Measurements from ENCODE around the gene CFAP299. TPM values are rescaled to one million over a fixed set of nuclear protein-coding genes. Genes with fewer than 3 reads are reported as not detected.

Gene CFAP299
- total and polyA plus RNA-seq, 2 of the 13 experiments (the other 11 are each of a cell fraction or from before 2014, with no cell fraction given): not detected

- FAIRE-seq (no peak), DNase-seq (ENCODE audit: low spot score) (peak; percentile 5), ATAC-seq (no peak)
- Histone ChIP-seq H3K79me2 (ENCODE audit: insufficient read depth, low read length) (no peaks in the 10 kb centered on the region), H3K9ac (ENCODE audit: insufficient read depth, low read depth, low read length) (no peak overlapping the region), H3K27ac (ENCODE audit: extremely low read length, insufficient read depth, low read length) (no peak overlapping the region), H3K9me3 (ENCODE audit: low read length) (no peaks in the 10 kb centered on the region), H3K4me2 (ENCODE audit: low read depth, low read length) (no peak overlapping the region), H3K27me3 (ENCODE audit: control insufficient read depth in 1 of 2, insufficient read depth in 2 of 2, low read length in 2 of 2) (no peaks in the 10 kb centered on the region), H4K20me1 (ENCODE audit: insufficient read depth, low read length) (no peaks in the 10 kb centered on the region), H2AFZ (ENCODE audit: low read length) (no peak overlapping the region), H3K4me3 (replicated peaks in 1 of 3; ENCODE audit: insufficient read depth in 1 of 3, low read depth in 2 of 3, low read length in 3 of 3) (no peak overlapping the region), H3K36me3 (replicated peaks in 1 of 2; ENCODE audit: control insufficient read depth in 1 of 2, insufficient read depth in 2 of 2, low read length in 2 of 2) (no peaks in the 10 kb centered on the region), H3K4me1 (ENCODE audit: insufficient read depth, low read length) (no peaks in the 10 kb centered on the region)
- 11% methylated on average over 3 of the region's 3 CpGs for WGBS (ENCODE audit: low lambda C conversion rate)
- no TSS peak for BruUV-seq (replicated peaks)
- ChIA-PET CTCF (ENCODE audit: low intra/inter-chr PET ratio, low total read pairs) (no interaction called here), POLR2A (no interaction called here)
- intact Hi-C loops (cut with micrococcal nuclease; ENCODE audit: unreplicated experiment): no loop called here
- TF ChIP-seq ZNF574 (CRISPR knock-in tag; IDR thresholded peaks at IDR 0.05) (no peak), FOXA3 (CRISPR knock-in tag; IDR thresholded peaks at IDR 0.05) (no peak), ZNF232 (CRISPR knock-in tag; IDR thresholded peaks at IDR 0.05; ENCODE audit: borderline replicate concordance) (no peak), ZNF687 (CRISPR knock-in tag; IDR thresholded peaks at IDR 0.05) (no peak), HOXA5 (CRISPR knock-in tag; IDR thresholded peaks at IDR 0.05) (no peak), THYN1 (CRISPR knock-in tag; IDR thresholded peaks at IDR 0.05; ENCODE audit: borderline replicate concordance, low read depth) (no peak), ZNF10 (CRISPR knock-in tag; IDR thresholded peaks at IDR 0.05; ENCODE audit: borderline replicate concordance, low read depth) (no peak), ZNF335 (CRISPR knock-in tag; IDR thresholded peaks at IDR 0.05) (no peak)
- in situ Hi-C loops (cut with HindIII; ENCODE audit: extremely low pct_ligation_motif_present, low pct_unique_long_range_greater_than_20kb): no loop called here
These were observed 358.6 kb downstream of the CFAP299 start for GRCh38 chr4:80694171-80694570.

All from HepG2 (cell line).